Esophagus squamous epithelium (tissue), 5 donors: Measurements from ENCODE around the gene KCNK18. TPM values are rescaled to one million over a fixed set of nuclear protein-coding genes. Genes with fewer than 3 reads are reported as not detected.
A peak's percentile ranks its signal among the peaks of the same experiment; 100 is the strongest.

Experiments
- DNase-seq: peaks from one replicate; lab custom pipeline; 2025; lab: John Stamatoyannopoulos, UW
- H3K27ac ChIP-seq, 4 donors: fragments of 200-600 bp; sonication (generic); one replicate each; pipeline ENCODE4 v1.5.1; 2016 to 2019; ENCODE audit warnings: mild to moderate bottlenecking in 1 of 4
- H3K27me3 ChIP-seq, 4 donors: fragments of 200-600 bp; sonication (generic); 1 replicate in 3 of 4; 2 replicates in 1 of 4; pipeline versions ENCODE4 v1.5.1 to v1.6.0; 2017 to 2021; ENCODE audit warnings: antibody characterized with exemption in 1 of 4
- H3K36me3 ChIP-seq, 3 donors: fragments of 200-600 bp; sonication (generic); one replicate each; pipeline ENCODE4 v1.5.1; 2016 to 2019
- H3K4me1 ChIP-seq, 3 donors: fragments of 200-600 bp; sonication (generic); one replicate each; pipeline ENCODE4 v1.5.1; 2017 to 2019
- H3K4me3 ChIP-seq, 4 donors: fragments of 200-600 bp; sonication (generic); 1 replicate in 3 of 4; 2 replicates in 1 of 4; pipeline ENCODE4 v1.5.1; 2016 to 2019; ENCODE audit warnings: mild to moderate bottlenecking in 2 of 4, moderate library complexity in 1 of 4
- H3K9me3 ChIP-seq, 3 donors: fragments of 200-600 bp; sonication (generic); one replicate each; pipeline ENCODE4 v1.5.1; 2016 to 2019
- CTCF ChIP-seq, 6 experiments: fragments of 450-650 bp in 4 of 6; fragments of 200-600 bp in 2 of 6; sonication (generic) in 2 of 6; IDR thresholded peaks; one replicate each; pipeline ENCODE4 v1.5.1; 2016 to 2019; ENCODE audit warnings: antibody characterized with exemption in 6 of 6, mild to moderate bottlenecking in 4 of 6, moderate library complexity in 4 of 6
- POLR2A ChIP-seq, 4 donors: fragments of 450-650 bp; IDR thresholded peaks; one replicate each; pipeline ENCODE4 v1.6.1; 2017; ENCODE audit warnings: antibody characterized with exemption in 4 of 4, mild to moderate bottlenecking in 4 of 4, moderate library complexity in 3 of 4
- WGBS, 2 donors: methylation state at CpG; one replicate each; pipeline ENCODE4 v1.1.5; 2018; 5-methylcytosine and 5-hydroxymethylcytosine counted together
- intact Hi-C: fragments of 100-400 bp; cut with DNase I; formaldehyde crosslinking; loops from one replicate; pipeline ENCODE4 v1.15.0; 2022
- total RNA-seq, 4 donors: library from RNA; depleted of rRNA; stranded (reverse); fragments of >200 nt; gene quantifications; one replicate each; pipeline ENCODE4 v1.1.0, GENCODE V29; 2016
- donor health status: DM: yes; HTN: yes; CAD: no.

KCNK18 gene
- total RNA-seq, 4 donors from 2014 or later, result not detected

- Histone ChIP-seq H3K27ac (no peak overlapping the region), H3K36me3 (no peaks in the 10 kb centered on the region), H3K27me3 (peaks cover 42 to 100% (median 65%) of the 10 kb centered on the region in 4 donors), H3K4me1 (peaks cover 34 to 58% (median 38%) of the 10 kb centered on the region in 3 donors), H3K4me3 (peak overlapping the region in 1 of 4 donors; percentile 54), H3K9me3 (no peaks in the 10 kb centered on the region)
- DNase-seq, result no peak
- intact Hi-C loops, result no loop called here
- WGBS, 2 donors, result 15 to 41% methylated on average over 4 to 5 of the region's 21 CpGs
- no peak for TF ChIP-seq POLR2A (IDR thresholded peaks at IDR 0.05)
- TF ChIP-seq CTCF (IDR thresholded peaks at IDR 0.05), result no peak
Observed at GRCh38 chr10:117167346-117167788, 29.9 kb upstream of the KCNK18 start.

GRCh38 chr10:117167789-117168674 is 29.3 kb upstream of the KCNK18 start:
- intact Hi-C loops, result no loop called here
- H3K4me3 ChIP-seq, result peak overlapping the region in 2 of 4 donors; percentile 2 to 54
- peaks cover 45 to 100% (median 62%) of the 10 kb centered on the region in 4 donors for H3K27me3 ChIP-seq

GRCh38 chr10:117168729-117169128 is 28.6 kb upstream of the KCNK18 start:
- no peak for DNase-seq
- H3K4me1 ChIP-seq, result peaks cover 22 to 44% (median 25%) of the 10 kb centered on the region in 3 donors
- no peaks in the 10 kb centered on the region for H3K36me3 ChIP-seq
- peaks cover 38 to 100% (median 57%) of the 10 kb centered on the region in 4 donors for H3K27me3 ChIP-seq
- no peak overlapping the region for H3K4me3 ChIP-seq
- H3K9me3 ChIP-seq, result no peaks in the 10 kb centered on the region
- no peak overlapping the region for H3K27ac ChIP-seq
- WGBS, 2 donors, result 28% methylated on average over 6 of the region's 25 CpGs; no CpG with 5 or more reads in 1 of the 2 donors
- intact Hi-C loops, result no loop called here
- TF ChIP-seq CTCF (IDR thresholded peaks at IDR 0.05) (no peak), POLR2A (IDR thresholded peaks at IDR 0.05) (no peak)

More at GRCh38 chr10:117167789-117168674, 29.3 kb upstream of the KCNK18 start:
- Histone ChIP-seq H3K9me3 (no peaks in the 10 kb centered on the region), H3K36me3 (no peaks in the 10 kb centered on the region), H3K4me1 (peaks cover 29 to 51% (median 32%) of the 10 kb centered on the region in 3 donors), H3K27ac (no peak overlapping the region)
- DNase-seq, result no peak
- TF ChIP-seq CTCF (IDR thresholded peaks at IDR 0.05), result peak; percentile 55 to 92 (median 78)
- TF ChIP-seq POLR2A (IDR thresholded peaks at IDR 0.05), result no peak
- WGBS, 2 donors, result 0 to 3% methylated on average over 6 to 14 of the region's 75 CpGs

GRCh38 chr10:117169480-117169879 is 27.8 kb upstream of the KCNK18 start:
- H3K9me3 ChIP-seq, result no peaks in the 10 kb centered on the region
- no peak for DNase-seq
- H3K4me1 ChIP-seq, result peaks cover 22 to 42% (median 25%) of the 10 kb centered on the region in 3 donors
- intact Hi-C loops, result no loop called here
- H3K4me3 ChIP-seq, result no peak overlapping the region
- WGBS, 2 donors, result 11 to 36% methylated on average over 2 of the region's 2 CpGs
- no peaks in the 10 kb centered on the region for H3K36me3 ChIP-seq
- H3K27me3 ChIP-seq, result peaks cover 36 to 100% (median 51%) of the 10 kb centered on the region in 4 donors
- no peak overlapping the region for H3K27ac ChIP-seq
- no peak for TF ChIP-seq POLR2A (IDR thresholded peaks at IDR 0.05)
- no peak for TF ChIP-seq CTCF (IDR thresholded peaks at IDR 0.05)

- Histone ChIP-seq H3K27ac (no peak overlapping the region), H3K36me3 (no peaks in the 10 kb centered on the region), H3K27me3 (peaks cover 30 to 98% (median 48%) of the 10 kb centered on the region in 4 donors), H3K4me3 (no peak overlapping the region), H3K9me3 (no peaks in the 10 kb centered on the region), H3K4me1 (peaks cover 21 to 43% (median 27%) of the 10 kb centered on the region in 3 donors)
- WGBS, 2 donors, result 14 to 26% methylated on average over 6 of the region's 6 CpGs
- intact Hi-C loops, result loop anchor here (10.0 kb wide), 1 partner anchor 485 kb away; no protein-coding TSS in a partner anchor
- no peak for TF ChIP-seq CTCF (IDR thresholded peaks at IDR 0.05)
- TF ChIP-seq POLR2A (IDR thresholded peaks at IDR 0.05), result no peak
- no peak for DNase-seq
Observed at GRCh38 chr10:117170244-117170643, 27.0 kb upstream of the KCNK18 start.
